ENCODE results near the gene ZNF316. TPM values are rescaled to one million over a fixed set of nuclear protein-coding genes. Genes with fewer than 3 reads are reported as not detected.
A peak's percentile ranks its signal among the peaks of the same experiment; 100 is the strongest.

Gene ZNF316
- total and polyA plus RNA-seq, 2 experiments from 2014 or later: 1.1 to 17.4 TPM

- TF ChIP-seq, protein P1, sequence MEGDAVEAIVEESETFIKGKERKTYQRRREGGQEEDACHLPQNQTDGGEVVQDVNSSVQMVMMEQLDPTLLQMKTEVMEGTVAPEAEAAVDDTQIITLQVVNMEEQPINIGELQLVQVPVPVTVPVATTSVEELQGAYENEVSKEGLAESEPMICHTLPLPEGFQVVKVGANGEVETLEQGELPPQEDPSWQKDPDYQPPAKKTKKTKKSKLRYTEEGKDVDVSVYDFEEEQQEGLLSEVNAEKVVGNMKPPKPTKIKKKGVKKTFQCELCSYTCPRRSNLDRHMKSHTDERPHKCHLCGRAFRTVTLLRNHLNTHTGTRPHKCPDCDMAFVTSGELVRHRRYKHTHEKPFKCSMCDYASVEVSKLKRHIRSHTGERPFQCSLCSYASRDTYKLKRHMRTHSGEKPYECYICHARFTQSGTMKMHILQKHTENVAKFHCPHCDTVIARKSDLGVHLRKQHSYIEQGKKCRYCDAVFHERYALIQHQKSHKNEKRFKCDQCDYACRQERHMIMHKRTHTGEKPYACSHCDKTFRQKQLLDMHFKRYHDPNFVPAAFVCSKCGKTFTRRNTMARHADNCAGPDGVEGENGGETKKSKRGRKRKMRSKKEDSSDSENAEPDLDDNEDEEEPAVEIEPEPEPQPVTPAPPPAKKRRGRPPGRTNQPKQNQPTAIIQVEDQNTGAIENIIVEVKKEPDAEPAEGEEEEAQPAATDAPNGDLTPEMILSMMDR (conservative IDR thresholded peaks at IDR 0.05; ENCODE audit: low read depth in 2 of 2): no peak
- TF ChIP-seq EZH2phosphoT487 (IDR thresholded peaks at IDR 0.05; ENCODE audit: unreplicated experiment) (no peak), ZNF114 (CRISPR knock-in tag; IDR thresholded peaks at IDR 0.05) (no peak), EZH2 (IDR thresholded peaks at IDR 0.05; ENCODE audit: low read depth, unreplicated experiment) (no peak), ETS1 (IDR thresholded peaks at IDR 0.05) (no peak; the same call in 1 of the 2 replicates), NANOG (IDR thresholded peaks at IDR 0.05; ENCODE audit: borderline replicate concordance) (no peak)
- TF ChIP-seq, protein P2, sequence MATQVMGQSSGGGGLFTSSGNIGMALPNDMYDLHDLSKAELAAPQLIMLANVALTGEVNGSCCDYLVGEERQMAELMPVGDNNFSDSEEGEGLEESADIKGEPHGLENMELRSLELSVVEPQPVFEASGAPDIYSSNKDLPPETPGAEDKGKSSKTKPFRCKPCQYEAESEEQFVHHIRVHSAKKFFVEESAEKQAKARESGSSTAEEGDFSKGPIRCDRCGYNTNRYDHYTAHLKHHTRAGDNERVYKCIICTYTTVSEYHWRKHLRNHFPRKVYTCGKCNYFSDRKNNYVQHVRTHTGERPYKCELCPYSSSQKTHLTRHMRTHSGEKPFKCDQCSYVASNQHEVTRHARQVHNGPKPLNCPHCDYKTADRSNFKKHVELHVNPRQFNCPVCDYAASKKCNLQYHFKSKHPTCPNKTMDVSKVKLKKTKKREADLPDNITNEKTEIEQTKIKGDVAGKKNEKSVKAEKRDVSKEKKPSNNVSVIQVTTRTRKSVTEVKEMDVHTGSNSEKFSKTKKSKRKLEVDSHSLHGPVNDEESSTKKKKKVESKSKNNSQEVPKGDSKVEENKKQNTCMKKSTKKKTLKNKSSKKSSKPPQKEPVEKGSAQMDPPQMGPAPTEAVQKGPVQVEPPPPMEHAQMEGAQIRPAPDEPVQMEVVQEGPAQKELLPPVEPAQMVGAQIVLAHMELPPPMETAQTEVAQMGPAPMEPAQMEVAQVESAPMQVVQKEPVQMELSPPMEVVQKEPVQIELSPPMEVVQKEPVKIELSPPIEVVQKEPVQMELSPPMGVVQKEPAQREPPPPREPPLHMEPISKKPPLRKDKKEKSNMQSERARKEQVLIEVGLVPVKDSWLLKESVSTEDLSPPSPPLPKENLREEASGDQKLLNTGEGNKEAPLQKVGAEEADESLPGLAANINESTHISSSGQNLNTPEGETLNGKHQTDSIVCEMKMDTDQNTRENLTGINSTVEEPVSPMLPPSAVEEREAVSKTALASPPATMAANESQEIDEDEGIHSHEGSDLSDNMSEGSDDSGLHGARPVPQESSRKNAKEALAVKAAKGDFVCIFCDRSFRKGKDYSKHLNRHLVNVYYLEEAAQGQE (IDR thresholded peaks at IDR 0.05; ENCODE audit: unreplicated experiment): no peak
Measured at GRCh38 chr7:6614953-6615722, 22.0 kb upstream of the ZNF316 start, which contains the start of gene ZNF853 (continued).

- no peak overlapping the region for H3K27ac ChIP-seq (ENCODE audit: low read depth)
- H3K4me3 ChIP-seq: peak overlapping the region; percentile 83
- peak; percentile 81 for DNase-seq (ENCODE audit: low spot score)
- ATAC-seq: peak; percentile 65
- H3K27me3 Mint-ChIP-seq (ENCODE audit: insufficient read depth, low read depth, poor library complexity): peaks cover 18% of the 10 kb centered on the region
- no peaks in the 10 kb centered on the region for H3K27me3 ChIP-seq (ENCODE audit: insufficient read depth)
- H3F3A ChIP-seq (replicated peaks; ENCODE audit: low read depth): no peaks in the 10 kb centered on the region
- peak overlapping the region; percentile 63 for H3K4me3 Mint-ChIP-seq
- H3K27ac Mint-ChIP-seq: no peak overlapping the region
- H2AFZ ChIP-seq: no peak overlapping the region
- no peaks in the 10 kb centered on the region for H3K79me2 ChIP-seq (replicated peaks; ENCODE audit: insufficient read depth)
- H4K20me1 ChIP-seq (replicated peaks; ENCODE audit: insufficient read depth): no peaks in the 10 kb centered on the region
- peak overlapping the region; percentile 87 for H3K4me2 ChIP-seq
- H3K9me2 ChIP-seq (ENCODE audit: insufficient read depth): no peaks in the 10 kb centered on the region
- peaks cover 13% of the 10 kb centered on the region for H3K36me3 Mint-ChIP-seq (ENCODE audit: low read depth)
- H3K4me1 ChIP-seq (ENCODE audit: insufficient read depth): peaks cover 13% of the 10 kb centered on the region
- H3K4me1 Mint-ChIP-seq: peaks cover 14% of the 10 kb centered on the region
- H3K9me3 Mint-ChIP-seq: no peaks in the 10 kb centered on the region; the same call in 2 of the 3 replicates
- H3K36me3 ChIP-seq (ENCODE audit: insufficient read depth): no peaks in the 10 kb centered on the region
- TF ChIP-seq, protein P3, sequence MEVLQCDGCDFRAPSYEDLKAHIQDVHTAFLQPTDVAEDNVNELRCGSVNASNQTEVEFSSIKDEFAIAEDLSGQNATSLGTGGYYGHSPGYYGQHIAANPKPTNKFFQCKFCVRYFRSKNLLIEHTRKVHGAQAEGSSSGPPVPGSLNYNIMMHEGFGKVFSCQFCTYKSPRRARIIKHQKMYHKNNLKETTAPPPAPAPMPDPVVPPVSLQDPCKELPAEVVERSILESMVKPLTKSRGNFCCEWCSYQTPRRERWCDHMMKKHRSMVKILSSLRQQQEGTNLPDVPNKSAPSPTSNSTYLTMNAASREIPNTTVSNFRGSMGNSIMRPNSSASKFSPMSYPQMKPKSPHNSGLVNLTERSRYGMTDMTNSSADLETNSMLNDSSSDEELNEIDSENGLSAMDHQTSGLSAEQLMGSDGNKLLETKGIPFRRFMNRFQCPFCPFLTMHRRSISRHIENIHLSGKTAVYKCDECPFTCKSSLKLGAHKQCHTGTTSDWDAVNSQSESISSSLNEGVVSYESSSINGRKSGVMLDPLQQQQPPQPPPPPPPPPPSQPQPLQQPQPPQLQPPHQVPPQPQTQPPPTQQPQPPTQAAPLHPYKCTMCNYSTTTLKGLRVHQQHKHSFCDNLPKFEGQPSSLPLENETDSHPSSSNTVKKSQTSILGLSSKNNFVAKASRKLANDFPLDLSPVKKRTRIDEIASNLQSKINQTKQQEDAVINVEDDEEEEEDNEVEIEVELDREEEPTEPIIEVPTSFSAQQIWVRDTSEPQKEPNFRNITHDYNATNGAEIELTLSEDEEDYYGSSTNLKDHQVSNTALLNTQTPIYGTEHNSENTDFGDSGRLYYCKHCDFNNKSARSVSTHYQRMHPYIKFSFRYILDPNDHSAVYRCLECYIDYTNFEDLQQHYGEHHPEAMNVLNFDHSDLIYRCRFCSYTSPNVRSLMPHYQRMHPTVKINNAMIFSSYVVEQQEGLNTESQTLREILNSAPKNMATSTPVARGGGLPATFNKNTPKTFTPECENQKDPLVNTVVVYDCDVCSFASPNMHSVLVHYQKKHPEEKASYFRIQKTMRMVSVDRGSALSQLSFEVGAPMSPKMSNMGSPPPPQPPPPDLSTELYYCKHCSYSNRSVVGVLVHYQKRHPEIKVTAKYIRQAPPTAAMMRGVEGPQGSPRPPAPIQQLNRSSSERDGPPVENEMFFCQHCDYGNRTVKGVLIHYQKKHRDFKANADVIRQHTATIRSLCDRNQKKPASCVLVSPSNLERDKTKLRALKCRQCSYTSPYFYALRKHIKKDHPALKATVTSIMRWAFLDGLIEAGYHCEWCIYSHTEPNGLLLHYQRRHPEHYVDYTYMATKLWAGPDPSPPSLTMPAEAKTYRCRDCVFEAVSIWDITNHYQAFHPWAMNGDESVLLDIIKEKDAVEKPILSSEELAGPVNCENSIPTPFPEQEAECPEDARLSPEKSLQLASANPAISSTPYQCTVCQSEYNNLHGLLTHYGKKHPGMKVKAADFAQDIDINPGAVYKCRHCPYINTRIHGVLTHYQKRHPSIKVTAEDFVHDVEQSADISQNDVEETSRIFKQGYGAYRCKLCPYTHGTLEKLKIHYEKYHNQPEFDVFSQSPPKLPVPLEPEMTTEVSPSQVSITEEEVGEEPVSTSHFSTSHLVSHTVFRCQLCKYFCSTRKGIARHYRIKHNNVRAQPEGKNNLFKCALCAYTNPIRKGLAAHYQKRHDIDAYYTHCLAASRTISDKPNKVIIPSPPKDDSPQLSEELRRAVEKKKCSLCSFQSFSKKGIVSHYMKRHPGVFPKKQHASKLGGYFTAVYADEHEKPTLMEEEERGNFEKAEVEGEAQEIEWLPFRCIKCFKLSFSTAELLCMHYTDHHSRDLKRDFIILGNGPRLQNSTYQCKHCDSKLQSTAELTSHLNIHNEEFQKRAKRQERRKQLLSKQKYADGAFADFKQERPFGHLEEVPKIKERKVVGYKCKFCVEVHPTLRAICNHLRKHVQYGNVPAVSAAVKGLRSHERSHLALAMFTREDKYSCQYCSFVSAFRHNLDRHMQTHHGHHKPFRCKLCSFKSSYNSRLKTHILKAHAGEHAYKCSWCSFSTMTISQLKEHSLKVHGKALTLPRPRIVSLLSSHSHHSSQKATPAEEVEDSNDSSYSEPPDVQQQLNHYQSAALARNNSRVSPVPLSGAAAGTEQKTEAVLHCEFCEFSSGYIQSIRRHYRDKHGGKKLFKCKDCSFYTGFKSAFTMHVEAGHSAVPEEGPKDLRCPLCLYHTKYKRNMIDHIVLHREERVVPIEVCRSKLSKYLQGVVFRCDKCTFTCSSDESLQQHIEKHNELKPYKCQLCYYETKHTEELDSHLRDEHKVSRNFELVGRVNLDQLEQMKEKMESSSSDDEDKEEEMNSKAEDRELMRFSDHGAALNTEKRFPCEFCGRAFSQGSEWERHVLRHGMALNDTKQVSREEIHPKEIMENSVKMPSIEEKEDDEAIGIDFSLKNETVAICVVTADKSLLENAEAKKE (CRISPR knock-in tag; IDR thresholded peaks at IDR 0.05): no peak
- TF ChIP-seq JUNB (IDR thresholded peaks at IDR 0.05; ENCODE audit: unreplicated experiment): no peak
Measured at GRCh38 chr7:6615723-6616555, 21.2 kb upstream of the ZNF316 start.

All from GM23338 (cell line).